COLO668 (cell line): Measurements from ENCODE around the gene FBXO33.

Experiments used
- DNase-seq: peaks from one replicate; lab custom pipeline; 2025; ENCODE audit not compliant: unreplicated experiment; lab: John Stamatoyannopoulos, UW

The FBXO33 gene

DNA sequence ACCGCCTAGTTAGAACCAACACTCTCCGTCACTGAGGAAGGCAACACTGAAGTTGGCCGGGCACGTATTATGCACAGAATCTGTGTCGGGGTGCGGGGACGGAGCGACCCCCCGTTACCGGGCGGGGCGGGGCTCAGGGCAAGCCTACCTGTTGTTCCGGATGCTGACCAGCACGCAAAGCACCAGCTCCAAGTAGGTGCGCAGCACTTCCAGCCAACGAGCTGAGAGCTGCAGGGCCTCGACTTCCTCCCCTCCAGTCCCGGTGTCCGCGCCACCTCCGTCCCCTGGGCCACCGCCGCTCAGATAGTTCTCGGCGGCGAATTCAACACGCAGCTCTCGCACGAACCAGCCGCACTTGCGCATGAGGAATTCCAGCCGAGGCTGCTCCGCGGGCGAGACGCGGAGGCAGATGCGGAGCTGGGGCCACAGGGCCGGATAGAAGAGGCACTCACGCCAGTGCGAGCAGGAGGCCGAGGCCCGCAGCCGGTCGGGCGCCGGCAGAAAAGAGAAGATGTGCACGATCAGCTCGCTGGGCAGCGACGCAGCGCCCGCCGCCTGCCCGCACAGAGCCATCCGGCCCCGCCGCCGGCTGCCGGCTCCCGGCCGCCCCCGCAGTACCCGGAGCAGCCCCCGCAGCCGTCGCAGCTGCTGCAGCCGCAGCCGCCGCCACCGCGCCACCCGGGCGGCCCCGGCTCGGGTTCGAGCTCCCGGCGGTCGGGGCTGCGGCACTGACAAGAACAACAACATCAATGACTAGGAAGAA, 636 bp downstream of the FBXO33 start:
- peak; percentile 59 for DNase-seq

GRCh38 chr14:39430762-39431415, 1.3 kb downstream of the FBXO33 start:
- DNase-seq = no peak

GRCh38 chr14:39428118-39428517, 4.1 kb downstream of the FBXO33 start:
- no peak for DNase-seq

- DNase-seq = no peak
Measured at GRCh38 chr14:39426605-39427004, 5.6 kb downstream of the FBXO33 start.

- no peak for DNase-seq
Measured at GRCh38 chr14:39425947-39426346, 6.3 kb downstream of the FBXO33 start.

DNA sequence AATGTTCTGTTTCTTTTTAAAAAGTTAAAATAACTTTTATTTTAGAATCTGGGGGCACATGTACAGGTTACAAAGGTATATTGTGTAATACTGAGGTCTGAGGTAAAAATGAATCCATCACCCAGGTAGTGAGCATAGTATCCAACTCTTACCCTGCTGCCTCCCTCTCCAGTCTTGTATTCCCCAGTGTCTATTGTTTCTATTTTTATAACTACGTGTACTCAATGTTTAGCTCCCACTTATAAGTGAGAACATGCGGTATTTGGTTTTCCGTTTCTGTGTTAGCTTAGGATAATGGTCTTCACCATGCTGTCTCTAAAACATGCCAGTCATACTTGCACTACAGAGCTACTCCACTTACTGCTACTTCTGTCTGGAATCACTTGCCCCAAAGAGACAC, 8.4 kb downstream of the FBXO33 start:
- no peak for DNase-seq

- DNase-seq = no peak
Measured at GRCh38 chr14:39422243-39422642, 10.0 kb downstream of the FBXO33 start.

GRCh38 chr14:39419272-39419671, 13.0 kb downstream of the FBXO33 start:
- DNase-seq = no peak

GRCh38 chr14:39417014-39417413, 15.2 kb downstream of the FBXO33 start:
- DNase-seq = no peak

GRCh38 chr14:39416072-39416471, 16.2 kb downstream of the FBXO33 start:
- no peak for DNase-seq

DNA sequence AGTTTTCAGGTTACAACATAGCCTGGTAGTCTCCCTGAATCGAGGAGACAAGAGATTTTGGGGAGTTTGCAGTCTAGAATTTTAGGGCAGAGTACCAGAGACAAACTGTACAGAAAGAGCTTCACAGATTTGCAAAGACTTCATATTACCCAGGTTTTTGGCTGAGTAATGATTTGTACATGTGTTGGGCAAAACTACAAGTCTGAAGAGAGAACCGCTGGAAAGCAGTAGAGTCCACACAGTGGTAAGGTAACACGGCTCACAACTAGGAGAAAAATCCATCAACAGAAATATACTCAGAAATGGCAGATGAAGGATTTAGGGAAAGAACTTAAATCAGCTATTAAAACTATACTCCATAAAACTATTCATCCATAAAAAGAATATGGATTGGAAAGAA, 25.7 kb downstream of the FBXO33 start:
- DNase-seq = no peak

DNA sequence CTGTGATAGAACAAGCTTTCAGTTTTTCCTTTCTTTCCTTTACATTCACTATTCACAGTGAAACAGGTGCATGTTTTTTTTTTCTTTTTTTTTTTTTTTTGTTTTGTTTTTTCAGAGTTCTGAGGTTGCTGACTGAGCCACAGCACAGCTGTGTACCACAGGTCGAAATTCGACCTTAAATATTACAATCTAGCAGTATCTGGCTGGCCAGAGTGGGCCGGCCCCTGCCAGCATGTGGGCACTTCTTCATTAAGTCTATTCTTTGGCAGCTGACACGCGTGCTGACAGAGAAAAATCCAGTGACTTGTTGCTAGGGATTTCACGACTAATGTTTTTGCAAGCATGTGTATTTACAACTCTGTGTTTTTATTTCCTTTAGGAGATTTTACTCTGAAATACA, 33.9 kb downstream of the FBXO33 start:
- no peak for DNase-seq

DNA sequence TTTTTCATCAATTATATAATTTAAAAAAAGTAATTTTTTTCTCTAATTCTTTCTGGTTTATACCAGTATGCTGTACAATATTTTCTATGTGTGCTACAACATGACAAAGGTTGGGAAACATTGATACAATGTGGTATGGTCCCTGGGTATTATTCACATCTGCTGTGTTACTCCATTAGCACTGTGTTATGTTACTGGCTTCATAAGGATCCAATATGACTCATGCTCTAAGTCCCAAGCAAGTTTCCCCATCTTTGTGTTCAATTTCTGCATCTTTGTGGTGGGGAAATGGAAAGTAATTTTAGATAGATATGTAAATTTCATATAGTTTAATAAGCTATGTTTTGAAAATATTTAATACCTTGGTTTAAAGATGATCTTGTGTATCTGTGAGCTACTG, 35.8 kb downstream of the FBXO33 start:
- no peak for DNase-seq

DNA sequence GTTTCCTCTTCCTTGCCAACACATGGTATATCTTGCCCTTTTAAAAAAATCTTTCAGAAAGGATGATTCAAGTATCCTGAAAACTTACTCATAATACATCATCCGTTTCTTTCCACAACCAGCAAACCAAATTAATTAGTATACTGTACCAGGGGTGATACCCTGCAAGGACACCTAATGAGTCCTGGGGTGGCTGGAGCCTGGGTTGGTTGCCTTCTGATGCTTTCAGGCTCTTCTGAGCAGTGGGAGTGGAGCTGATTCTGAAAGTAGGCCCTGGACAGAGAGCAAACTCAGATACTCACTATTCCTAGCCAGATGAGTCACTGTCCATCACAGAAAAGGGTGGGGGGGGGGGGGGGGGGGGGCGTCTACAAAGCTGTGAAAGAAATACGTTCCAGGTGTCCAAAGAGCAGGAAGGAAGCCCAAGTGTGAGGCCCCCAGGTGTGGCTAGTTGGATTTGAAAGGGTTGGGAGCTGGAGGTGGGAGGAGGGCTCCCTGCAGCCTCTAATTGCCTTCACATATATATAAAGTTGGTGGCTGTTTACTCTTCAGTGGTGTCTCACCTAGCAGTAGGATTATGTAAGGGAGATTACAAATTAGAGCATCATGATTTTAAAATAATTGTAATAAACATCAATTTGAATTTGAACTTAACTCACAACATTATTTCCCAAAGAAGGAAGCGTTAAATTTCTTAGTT, 36.5 kb downstream of the FBXO33 start:
- DNase-seq = no peak

- no peak for DNase-seq
Measured at GRCh38 chr14:39393289-39393688, 38.9 kb downstream of the FBXO33 start.

DNA sequence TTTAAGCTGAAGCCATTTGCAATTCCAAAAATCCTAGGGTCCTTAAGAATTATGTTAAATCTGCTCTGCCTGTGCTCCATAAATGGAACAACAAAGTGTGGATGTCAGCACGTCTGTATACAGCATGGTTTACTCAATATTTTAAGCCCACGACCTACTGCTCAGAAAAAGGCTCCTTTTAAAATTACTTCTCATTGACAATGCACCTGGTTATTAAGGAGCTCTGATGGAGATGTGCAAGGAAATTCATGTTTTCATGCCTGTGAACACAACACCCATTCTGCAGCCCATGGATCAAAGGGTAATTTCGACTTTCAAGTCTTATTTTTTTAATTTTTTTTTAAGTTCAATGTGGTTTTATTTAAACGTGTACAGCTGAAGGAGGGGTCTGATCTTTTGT, 48.1 kb downstream of the FBXO33 start:
- DNase-seq = no peak

DNA sequence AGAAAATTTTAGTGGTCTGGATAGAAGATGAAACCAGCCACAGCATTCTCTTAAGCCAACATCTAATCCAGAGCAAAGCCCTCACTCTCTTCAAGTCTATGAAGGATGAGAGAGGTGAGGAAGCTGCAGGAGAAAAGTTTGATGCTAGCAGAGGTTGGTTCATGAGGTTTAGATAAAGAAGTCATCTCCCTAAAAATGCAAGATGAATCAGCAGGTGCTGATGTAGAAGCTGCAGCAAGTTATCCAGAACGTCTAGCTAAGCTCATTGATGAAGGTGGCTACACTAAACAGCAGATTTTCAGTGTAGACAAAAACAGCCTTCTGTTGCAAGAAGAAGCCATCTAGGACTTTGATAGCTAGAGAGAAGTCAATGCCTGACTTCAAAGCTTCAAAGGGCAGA, 48.5 kb downstream of the FBXO33 start:
- no peak for DNase-seq

DNA sequence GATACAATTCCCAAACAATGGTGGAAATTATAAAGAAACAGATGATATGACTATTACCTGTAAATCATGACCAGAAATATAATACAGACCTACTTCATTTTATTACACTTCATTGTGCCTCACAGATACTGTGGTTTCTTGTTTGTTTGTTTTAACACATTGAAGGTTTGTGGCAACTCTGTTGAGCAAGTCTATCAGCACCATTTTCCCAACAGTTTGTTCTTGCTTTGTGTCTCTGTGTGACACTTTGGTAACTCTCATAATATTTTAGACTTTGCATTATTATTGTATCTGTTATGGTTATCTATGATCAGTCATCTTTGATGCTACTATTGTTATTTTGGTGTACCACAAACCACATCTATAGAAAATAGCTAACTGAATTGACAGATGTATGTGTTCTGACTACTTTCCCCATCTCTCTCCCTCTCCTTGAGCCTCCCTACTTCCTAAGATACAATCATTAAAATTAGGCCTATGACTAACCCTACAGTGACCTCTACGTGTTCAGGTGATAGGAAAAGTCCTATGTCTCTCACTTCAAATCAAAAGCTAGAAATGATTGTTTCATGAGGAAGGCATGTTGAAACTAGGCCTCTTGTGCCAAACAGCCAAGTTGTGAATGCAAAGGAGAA, 49.1 kb downstream of the FBXO33 start:
- DNase-seq = no peak

DNA sequence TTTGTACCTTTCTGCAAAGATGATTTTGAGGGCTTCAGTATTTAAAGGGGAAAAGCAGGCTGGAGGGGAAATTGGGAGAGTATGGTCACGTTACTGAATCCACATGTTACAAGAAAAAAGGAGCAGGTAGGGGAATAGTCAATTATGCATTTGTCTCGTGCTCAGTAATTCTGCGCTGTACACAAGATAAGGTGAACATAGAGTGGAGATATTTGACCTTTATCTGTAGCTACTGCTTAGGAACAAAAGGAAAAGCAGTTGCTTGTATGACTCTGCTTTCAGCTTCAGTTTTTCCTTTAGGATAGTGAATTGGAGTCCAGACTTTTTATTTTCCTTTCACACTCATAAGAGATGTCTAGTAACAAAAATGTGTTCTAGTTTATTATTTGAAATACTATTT, 49.8 kb downstream of the FBXO33 start:
- no peak for DNase-seq

DNA sequence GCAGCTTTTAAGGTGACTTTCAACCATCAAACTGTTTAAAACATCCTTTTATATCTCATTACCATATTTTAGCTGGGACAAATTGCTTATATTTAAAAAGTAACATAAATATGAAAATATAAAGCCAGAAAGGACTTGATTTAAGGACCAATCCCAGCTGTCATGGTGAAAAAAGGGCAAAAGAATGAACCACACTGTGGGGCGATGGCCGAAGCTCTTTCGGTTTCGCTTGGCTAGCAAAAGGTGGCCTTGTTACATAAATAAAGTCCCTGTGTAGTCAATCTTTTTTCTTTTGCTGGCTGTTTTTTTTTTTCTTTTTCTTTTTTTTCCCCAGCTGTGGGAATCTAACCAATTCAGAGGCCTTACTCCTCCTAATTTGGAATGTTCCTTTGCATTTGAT, 50.9 kb downstream of the FBXO33 start:
- no peak for DNase-seq

DNA sequence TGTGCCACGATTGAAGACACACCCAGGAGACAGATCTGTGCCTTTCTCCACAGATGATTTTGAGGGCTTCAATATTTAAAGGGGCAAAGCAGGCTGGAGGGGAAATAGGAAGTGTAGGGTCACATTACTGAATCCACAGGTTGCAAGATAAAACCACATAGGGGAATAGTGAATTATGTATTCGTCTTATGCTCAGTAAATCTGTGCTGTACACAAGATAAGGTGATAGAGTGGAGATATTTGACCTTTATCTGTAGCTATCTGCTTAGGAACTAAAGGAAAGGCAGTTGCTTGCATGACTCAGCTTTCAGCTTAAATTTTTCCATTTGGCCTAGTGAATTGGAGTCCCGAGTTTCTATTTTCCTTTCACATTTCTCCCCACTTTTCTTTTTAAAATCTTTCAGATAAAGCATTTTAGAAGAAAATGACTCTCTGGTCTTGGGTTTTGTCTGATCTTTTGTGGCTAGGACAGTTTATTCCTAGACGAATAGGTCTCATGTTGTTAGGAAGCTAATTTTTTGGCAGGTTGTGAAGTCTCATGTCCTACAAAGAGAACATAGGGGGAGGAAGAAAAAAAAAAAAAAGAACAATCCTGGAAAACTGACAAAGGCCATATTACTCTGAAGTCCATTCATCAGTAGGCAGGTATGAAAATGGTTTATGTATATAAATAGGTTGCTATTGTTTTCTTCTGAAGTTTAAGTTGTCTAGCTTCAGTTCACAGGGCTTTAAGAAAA, 55.4 kb downstream of the FBXO33 start:
- no peak for DNase-seq
